ENCODE measurements around the gene ERCC6L.

GRCh38 chrX:72273718-72274117, 34.9 kb upstream of the ERCC6L start:
- TF ChIP-seq, protein P1, sequence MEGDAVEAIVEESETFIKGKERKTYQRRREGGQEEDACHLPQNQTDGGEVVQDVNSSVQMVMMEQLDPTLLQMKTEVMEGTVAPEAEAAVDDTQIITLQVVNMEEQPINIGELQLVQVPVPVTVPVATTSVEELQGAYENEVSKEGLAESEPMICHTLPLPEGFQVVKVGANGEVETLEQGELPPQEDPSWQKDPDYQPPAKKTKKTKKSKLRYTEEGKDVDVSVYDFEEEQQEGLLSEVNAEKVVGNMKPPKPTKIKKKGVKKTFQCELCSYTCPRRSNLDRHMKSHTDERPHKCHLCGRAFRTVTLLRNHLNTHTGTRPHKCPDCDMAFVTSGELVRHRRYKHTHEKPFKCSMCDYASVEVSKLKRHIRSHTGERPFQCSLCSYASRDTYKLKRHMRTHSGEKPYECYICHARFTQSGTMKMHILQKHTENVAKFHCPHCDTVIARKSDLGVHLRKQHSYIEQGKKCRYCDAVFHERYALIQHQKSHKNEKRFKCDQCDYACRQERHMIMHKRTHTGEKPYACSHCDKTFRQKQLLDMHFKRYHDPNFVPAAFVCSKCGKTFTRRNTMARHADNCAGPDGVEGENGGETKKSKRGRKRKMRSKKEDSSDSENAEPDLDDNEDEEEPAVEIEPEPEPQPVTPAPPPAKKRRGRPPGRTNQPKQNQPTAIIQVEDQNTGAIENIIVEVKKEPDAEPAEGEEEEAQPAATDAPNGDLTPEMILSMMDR (IDR thresholded peaks at IDR 0.05), result no peak
- TF ChIP-seq POLR2AphosphoS5 (IDR thresholded peaks at IDR 0.05), result no peak
- TF ChIP-seq POLR2A (IDR thresholded peaks at IDR 0.05), result no peak
